HepG2 (cell line): ENCODE data around the gene CRYAB. TPM values are rescaled to one million over a fixed set of nuclear protein-coding genes. Genes with fewer than 3 reads are reported as not detected.

ENCODE experiments used
- ELF1 ChIP-seq: sonication (generic); formaldehyde crosslinking; IDR thresholded peaks from 2 replicates; pipeline ENCODE4 v1.4.0; 2020; ENCODE audit warnings: missing genetic modification reagents
- HOXA5 ChIP-seq: sonication (generic); formaldehyde crosslinking; IDR thresholded peaks from 2 replicates; pipeline ENCODE4 v1.4.0; 2020; ENCODE audit warnings: missing genetic modification reagents
- KLF12 ChIP-seq: sonication (generic); formaldehyde crosslinking; IDR thresholded peaks from 2 replicates; pipeline ENCODE4 v1.4.0; 2020; ENCODE audit warnings: missing genetic modification reagents, borderline replicate concordance
- MEF2D ChIP-seq: sonication (generic); formaldehyde crosslinking; IDR thresholded peaks from 2 replicates; pipeline ENCODE4 v1.5.1; 2020; ENCODE audit warnings: mild to moderate bottlenecking, missing genetic modification reagents
- PITX1 ChIP-seq: sonication (generic); formaldehyde crosslinking; IDR thresholded peaks from 2 replicates; pipeline ENCODE4 v1.5.1; 2020; ENCODE audit warnings: mild to moderate bottlenecking, missing genetic modification reagents
- SP4 ChIP-seq: sonication (generic); formaldehyde crosslinking; IDR thresholded peaks from 2 replicates; pipeline ENCODE4 v1.8.1; 2023; ENCODE audit warnings: mild to moderate bottlenecking, missing genetic modification reagents
- SP5 ChIP-seq: IDR thresholded peaks from 2 replicates; pipeline ENCODE4 v1.6.1; 2016; ENCODE audit warnings: low read depth, borderline replicate concordance
- SPEN ChIP-seq: sonication (generic); formaldehyde crosslinking; IDR thresholded peaks from 2 replicates; pipeline ENCODE4 v1.5.1; 2020; ENCODE audit warnings: low read depth, mild to moderate bottlenecking, missing genetic modification reagents
- ZBTB38 ChIP-seq: sonication (generic); formaldehyde crosslinking; IDR thresholded peaks from 2 replicates; pipeline ENCODE4 v1.5.1; 2020; ENCODE audit warnings: mild to moderate bottlenecking, missing genetic modification reagents
- ZBTB39 ChIP-seq: sonication (generic); formaldehyde crosslinking; IDR thresholded peaks from 2 replicates; pipeline ENCODE4 v1.5.0; 2020; ENCODE audit warnings: missing genetic modification reagents
- ZGPAT ChIP-seq: IDR thresholded peaks from 2 replicates; pipeline ENCODE4 v1.6.1; 2016; ENCODE audit warnings: mild to moderate bottlenecking
- ZNF10 ChIP-seq: sonication (generic); formaldehyde crosslinking; IDR thresholded peaks from 2 replicates; pipeline ENCODE4 v1.4.0; 2020; ENCODE audit warnings: mild to moderate bottlenecking, low read depth, missing genetic modification reagents, borderline replicate concordance
- ZNF225 ChIP-seq: sonication (generic); formaldehyde crosslinking; IDR thresholded peaks from 2 replicates; pipeline ENCODE4 v1.4.0; 2020; ENCODE audit warnings: mild to moderate bottlenecking, missing genetic modification reagents
- ZNF788 ChIP-seq: sonication (generic); formaldehyde crosslinking; IDR thresholded peaks from 2 replicates; pipeline ENCODE4 v1.5.0; 2020; ENCODE audit warnings: mild to moderate bottlenecking, missing genetic modification reagents, borderline replicate concordance
- polyA plus RNA-seq, 8 experiments: library from polyadenylated mRNA; depleted of rRNA in 3 of 8; stranded (reverse) in 7 of 8; unstranded in 1 of 8; fragments of >200 nt; fragmentation: Illumina TruSeq in 4 of 8; extraction: Trizol in 4 of 8; gene quantifications; 2 replicates each; pipeline versions ENCODE4 v1.2.1 to v1.2.3, GENCODE V29; 2011 to 2016; ENCODE audit warnings: low read depth in 4 of 8, missing spikeins in 1 of 8, mixed read lengths in 1 of 8; ENCODE audit not compliant: insufficient read depth in 1 of 8
- total RNA-seq, 5 experiments: library from RNA; depleted of rRNA; stranded (reverse); fragments of >200 nt; fragmentation: Illumina TruSeq; extraction: Trizol; gene quantifications; 2 replicates each; pipeline ENCODE4 v1.2.3, GENCODE V29; 2016; ENCODE audit warnings: low read depth in 1 of 5
- TF ChIP-seq, protein P1 (sequence below): sonication (generic); formaldehyde crosslinking; IDR thresholded peaks from 2 replicates; pipeline ENCODE4 v1.4.0; 2020; ENCODE audit warnings: missing genetic modification reagents
- TF ChIP-seq, protein P2 (sequence below): IDR thresholded peaks from 2 replicates; pipeline ENCODE4 v1.6.1; 2016; ENCODE audit warnings: missing compliant biosample characterization, missing genetic modification reagents, borderline replicate concordance
- TF ChIP-seq, protein P3 (sequence below): sonication (generic); formaldehyde crosslinking; IDR thresholded peaks from 2 replicates; pipeline ENCODE4 v1.5.0; 2020; ENCODE audit warnings: missing genetic modification reagents

Gene CRYAB
- total and polyA plus RNA-seq, 2 of the 13 experiments (the other 11 are each of a cell fraction or from before 2014, with no cell fraction given), result 0.55 to 1.1 TPM

DNA sequence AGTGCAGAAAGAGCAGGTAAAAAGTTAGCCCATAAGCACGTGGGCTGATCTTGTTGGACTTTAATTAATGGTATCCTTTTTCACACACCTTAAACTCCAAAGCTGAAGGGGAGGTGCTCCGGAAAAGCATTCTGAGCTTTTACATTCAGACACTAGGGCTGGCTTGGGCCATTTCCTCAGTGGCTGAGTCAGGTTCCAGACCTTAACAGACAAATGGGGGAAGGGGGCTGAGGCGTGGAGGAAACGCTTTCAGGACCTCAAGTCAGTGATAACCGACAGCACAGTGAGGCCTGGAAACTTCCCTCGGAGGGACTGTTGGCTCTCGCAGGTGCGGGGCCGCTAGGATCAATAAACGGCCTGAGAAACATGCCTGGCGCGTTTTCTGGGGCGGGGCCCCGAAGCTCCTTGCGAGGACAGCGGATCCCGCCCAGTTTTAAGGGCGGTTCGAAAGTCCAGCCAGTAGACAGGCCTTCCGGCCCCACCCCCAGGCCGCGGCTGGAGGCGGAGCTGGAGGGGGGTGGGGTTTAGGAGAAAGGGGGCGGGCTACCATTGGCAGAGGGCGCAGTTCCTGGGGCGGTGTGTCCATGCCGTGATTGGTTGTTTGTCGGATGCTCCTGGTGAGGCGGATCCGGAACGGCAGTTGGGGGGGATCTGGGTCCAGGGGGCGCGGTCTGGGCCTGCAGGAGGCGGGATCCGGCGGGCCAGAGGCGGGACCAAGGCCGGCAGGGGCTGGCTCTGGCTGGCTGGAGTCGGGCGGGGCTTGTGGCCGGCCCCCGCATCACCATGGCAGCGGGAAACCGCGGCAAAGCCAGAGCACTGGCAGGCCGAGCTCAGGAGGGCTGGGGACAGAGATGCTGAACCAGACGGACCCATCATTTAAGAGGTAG lies 15.2 kb upstream of the CRYAB start (continued):
- TF ChIP-seq ZGPAT (peak; percentile 87), ELF1 (peak; percentile 51; the same call in 1 of the 2 replicates), ZBTB39 (CRISPR knock-in tag) (no peak), ZNF788 (CRISPR knock-in tag) (peak; percentile 51; the same call in 1 of the 2 replicates), HOXA5 (peak; percentile 39; the same call in 1 of the 2 replicates), ZNF225 (no peak), KLF12 (CRISPR knock-in tag) (peak; percentile 50; the same call in 1 of the 2 replicates), MEF2D (CRISPR knock-in tag) (peak; percentile 35; the same call in 1 of the 2 replicates), SP5 (peak; percentile 88), ZBTB38 (CRISPR knock-in tag) (no peak), ZNF10 (CRISPR knock-in tag) (no peak), SP4 (peak; percentile 88), SPEN (CRISPR knock-in tag) (peak; percentile 41; the same call in 1 of the 2 replicates), PITX1 (CRISPR knock-in tag) (peak; percentile 83; the same call in 1 of the 2 replicates)
- TF ChIP-seq, protein P1, sequence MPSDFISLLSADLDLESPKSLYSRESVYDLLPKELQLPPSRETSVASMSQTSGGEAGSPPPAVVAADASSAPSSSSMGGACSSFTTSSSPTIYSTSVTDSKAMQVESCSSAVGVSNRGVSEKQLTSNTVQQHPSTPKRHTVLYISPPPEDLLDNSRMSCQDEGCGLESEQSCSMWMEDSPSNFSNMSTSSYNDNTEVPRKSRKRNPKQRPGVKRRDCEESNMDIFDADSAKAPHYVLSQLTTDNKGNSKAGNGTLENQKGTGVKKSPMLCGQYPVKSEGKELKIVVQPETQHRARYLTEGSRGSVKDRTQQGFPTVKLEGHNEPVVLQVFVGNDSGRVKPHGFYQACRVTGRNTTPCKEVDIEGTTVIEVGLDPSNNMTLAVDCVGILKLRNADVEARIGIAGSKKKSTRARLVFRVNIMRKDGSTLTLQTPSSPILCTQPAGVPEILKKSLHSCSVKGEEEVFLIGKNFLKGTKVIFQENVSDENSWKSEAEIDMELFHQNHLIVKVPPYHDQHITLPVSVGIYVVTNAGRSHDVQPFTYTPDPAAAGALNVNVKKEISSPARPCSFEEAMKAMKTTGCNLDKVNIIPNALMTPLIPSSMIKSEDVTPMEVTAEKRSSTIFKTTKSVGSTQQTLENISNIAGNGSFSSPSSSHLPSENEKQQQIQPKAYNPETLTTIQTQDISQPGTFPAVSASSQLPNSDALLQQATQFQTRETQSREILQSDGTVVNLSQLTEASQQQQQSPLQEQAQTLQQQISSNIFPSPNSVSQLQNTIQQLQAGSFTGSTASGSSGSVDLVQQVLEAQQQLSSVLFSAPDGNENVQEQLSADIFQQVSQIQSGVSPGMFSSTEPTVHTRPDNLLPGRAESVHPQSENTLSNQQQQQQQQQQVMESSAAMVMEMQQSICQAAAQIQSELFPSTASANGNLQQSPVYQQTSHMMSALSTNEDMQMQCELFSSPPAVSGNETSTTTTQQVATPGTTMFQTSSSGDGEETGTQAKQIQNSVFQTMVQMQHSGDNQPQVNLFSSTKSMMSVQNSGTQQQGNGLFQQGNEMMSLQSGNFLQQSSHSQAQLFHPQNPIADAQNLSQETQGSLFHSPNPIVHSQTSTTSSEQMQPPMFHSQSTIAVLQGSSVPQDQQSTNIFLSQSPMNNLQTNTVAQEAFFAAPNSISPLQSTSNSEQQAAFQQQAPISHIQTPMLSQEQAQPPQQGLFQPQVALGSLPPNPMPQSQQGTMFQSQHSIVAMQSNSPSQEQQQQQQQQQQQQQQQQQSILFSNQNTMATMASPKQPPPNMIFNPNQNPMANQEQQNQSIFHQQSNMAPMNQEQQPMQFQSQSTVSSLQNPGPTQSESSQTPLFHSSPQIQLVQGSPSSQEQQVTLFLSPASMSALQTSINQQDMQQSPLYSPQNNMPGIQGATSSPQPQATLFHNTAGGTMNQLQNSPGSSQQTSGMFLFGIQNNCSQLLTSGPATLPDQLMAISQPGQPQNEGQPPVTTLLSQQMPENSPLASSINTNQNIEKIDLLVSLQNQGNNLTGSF (CRISPR knock-in tag), result peak; percentile 66; the same call in 1 of the 2 replicates
- TF ChIP-seq, protein P2, sequence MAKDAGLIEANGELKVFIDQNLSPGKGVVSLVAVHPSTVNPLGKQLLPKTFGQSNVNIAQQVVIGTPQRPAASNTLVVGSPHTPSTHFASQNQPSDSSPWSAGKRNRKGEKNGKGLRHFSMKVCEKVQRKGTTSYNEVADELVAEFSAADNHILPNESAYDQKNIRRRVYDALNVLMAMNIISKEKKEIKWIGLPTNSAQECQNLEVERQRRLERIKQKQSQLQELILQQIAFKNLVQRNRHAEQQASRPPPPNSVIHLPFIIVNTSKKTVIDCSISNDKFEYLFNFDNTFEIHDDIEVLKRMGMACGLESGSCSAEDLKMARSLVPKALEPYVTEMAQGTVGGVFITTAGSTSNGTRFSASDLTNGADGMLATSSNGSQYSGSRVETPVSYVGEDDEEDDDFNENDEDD (CRISPR knock-in tag), result peak; percentile 87
- TF ChIP-seq, protein P3, sequence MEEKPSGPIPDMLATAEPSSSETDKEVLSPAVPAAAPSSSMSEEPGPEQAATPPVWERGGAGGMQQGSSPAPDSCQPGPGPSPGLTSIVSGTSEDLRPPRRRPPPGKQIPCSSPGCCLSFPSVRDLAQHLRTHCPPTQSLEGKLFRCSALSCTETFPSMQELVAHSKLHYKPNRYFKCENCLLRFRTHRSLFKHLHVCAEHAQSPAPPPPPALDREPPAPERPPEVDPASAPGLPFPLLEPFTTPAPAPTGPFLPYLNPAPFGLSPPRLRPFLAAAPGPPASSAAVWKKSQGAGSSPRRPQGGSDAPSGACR (CRISPR knock-in tag), result 0 out of 2 replicates have a peak, but pooled peaks have one; percentile 43
